ENCODE data around the gene EXT2.

EXT2 gene

DNA sequence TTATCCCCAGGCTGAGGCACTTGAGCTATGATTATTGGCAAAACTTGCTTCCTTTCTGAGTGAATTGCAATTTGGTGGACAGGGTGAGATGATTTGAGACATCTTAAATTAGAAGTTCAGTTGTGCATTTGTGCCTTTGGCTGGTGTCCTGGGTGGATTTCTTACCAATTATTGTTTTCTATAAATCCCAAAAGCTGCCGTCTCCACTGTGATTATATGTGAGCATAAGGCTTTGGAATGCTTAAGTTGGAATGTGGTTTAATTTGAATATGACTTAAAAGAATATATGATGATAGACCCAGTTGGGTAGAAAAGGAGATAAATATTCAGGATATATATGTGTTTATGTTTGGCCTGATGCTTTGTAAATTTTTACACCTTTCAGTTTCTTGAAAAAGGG, 70.0 kb downstream of the EXT2 start:
- DNase-seq (ENCODE audit: low read depth): no peak

DNA sequence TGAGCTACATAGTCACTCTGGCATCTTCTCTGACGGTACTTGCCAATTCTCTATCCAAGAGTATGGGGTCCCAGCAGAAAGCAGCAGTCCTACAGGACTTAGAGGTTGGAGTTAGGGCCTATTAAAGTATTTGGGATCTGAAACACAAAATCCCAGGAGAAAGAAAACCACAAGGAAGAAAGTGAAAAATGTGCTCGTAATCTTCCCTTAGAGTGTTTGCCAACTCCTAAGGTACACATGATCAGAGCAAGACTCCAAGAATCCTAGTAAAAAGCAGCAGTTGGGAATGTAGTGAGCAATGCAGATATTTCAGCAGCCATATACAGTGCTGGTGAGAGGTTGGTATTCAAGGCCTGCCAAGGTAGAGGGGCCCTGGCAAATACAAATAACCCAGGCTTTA, 71.6 kb downstream of the EXT2 start:
- no peak for DNase-seq (ENCODE audit: low read depth)

GRCh38 chr11:44171518-44171917, 76.0 kb downstream of the EXT2 start:
- DNase-seq (ENCODE audit: low read depth): no peak

DNA sequence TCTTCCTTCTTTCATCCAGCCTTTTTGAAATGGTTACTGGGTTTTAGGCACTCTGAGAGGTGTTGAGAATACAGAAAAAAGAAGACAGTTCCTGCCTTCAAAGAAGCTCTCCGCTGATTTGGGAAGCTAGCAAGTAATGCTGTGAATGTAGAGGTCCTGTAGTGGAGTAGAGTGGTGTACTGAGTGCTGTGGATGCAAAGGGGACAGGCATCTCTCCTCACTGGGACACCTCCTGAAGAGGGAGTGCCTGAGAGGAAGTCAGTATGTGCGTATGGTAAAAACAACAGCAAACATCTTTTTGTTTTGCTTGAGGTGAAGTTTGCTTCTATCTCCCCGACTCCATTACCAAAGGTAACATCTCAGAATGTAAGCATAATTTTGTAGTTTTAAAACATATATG, 77.5 kb downstream of the EXT2 start:
- DNase-seq (ENCODE audit: low read depth): no peak

DNA sequence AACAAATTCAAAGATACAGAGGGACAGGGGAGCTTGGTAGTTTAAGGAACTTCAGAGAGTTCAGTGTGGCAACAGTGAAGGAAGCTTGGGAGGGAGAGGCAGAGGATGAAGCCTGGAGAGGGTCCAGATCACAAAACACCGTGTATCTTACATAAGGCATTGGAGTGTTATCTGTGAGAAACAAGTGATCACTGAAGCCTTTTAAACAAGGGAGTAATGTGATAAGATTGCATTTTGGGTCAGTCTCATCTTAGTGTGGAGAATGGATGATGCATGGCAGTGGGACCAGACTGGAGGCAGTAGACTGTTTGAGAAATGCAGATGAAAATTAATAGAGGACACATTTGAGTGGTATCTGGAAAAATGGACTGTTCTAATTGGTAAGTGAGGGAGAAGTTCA, 79.4 kb downstream of the EXT2 start:
- DNase-seq (ENCODE audit: low read depth): no peak

GRCh38 chr11:44176546-44177213, 81.2 kb downstream of the EXT2 start:
- DNase-seq (ENCODE audit: low read depth): no peak

GRCh38 chr11:44177905-44178304, 82.4 kb downstream of the EXT2 start:
- DNase-seq (ENCODE audit: low read depth): no peak

DNA sequence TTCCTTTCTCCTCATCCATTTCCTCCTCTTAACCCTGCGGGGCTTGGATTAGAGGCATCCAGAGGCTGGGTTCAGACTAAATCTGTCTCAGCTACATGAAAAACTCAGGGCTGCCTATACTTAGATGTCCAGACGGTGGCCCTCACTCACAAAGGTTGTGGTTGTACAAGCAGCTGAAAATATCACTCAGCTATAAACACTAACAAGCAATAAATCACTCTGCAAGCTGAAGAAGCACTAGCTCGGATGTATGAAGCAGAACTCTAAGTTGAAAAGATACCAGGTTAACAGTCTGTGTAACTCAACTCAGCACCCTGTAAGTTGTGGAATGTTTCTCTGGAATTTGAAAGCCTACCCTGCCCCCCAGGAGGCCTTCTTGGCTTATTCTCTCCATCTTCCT, 82.9 kb downstream of the EXT2 start:
- peak; percentile 8 for DNase-seq (ENCODE audit: low read depth)

DNA sequence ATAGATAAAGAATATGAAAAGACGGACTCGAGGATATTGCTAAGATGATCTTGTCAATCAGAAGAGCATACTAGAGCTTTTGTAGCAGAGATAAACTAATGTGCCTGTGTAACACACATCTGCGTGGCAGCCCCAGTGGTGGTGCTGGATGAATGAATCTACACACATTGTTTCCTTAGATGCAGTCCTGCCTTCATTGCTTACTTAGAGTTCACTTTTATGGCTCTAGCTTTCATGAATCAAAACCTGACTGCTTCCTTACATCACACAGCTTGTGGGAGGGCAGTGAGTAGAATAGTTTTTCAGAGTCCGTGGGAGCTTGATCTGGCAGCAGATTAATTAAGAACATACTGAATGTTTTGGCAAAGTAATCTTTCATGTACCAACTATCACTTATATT, 83.7 kb downstream of the EXT2 start:
- DNase-seq (ENCODE audit: low read depth): peak; percentile 5

GRCh38 chr11:44180107-44180506, 84.6 kb downstream of the EXT2 start:
- no peak for DNase-seq (ENCODE audit: low read depth)

- DNase-seq (ENCODE audit: low read depth): no peak
Measured at GRCh38 chr11:44185522-44185921, 90.0 kb downstream of the EXT2 start.

DNA sequence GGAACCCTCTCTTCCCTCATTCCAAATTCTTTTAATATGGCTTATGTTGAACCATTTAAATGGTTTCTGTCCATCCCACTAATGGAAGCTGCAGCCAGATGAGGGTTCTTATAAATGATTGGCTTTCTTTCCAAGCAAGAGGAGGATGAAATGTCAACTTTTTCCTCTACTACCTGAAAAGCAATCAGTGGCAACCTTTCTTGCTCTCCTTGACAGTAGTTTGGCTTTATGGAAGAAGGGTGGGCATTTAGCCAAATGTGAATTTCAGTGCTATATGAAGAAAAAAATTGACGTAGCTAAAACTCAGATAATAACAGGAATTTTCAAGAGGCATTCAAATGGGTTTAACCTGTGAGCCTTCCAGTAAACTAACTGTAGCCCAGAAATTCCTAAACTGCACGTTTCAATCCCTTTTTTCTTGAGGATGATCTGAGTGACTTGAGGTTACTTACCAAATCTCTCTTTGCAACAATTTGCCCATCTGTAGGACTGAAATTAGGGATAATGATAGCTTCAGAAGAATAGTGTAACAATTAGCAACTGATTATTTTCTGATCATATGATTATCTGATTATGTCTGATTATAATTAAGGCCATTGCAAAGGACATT, 90.9 kb downstream of the EXT2 start:
- DNase-seq (ENCODE audit: low read depth): no peak

GRCh38 chr11:44188643-44189042, 93.2 kb downstream of the EXT2 start:
- DNase-seq (ENCODE audit: low read depth): no peak

DNA sequence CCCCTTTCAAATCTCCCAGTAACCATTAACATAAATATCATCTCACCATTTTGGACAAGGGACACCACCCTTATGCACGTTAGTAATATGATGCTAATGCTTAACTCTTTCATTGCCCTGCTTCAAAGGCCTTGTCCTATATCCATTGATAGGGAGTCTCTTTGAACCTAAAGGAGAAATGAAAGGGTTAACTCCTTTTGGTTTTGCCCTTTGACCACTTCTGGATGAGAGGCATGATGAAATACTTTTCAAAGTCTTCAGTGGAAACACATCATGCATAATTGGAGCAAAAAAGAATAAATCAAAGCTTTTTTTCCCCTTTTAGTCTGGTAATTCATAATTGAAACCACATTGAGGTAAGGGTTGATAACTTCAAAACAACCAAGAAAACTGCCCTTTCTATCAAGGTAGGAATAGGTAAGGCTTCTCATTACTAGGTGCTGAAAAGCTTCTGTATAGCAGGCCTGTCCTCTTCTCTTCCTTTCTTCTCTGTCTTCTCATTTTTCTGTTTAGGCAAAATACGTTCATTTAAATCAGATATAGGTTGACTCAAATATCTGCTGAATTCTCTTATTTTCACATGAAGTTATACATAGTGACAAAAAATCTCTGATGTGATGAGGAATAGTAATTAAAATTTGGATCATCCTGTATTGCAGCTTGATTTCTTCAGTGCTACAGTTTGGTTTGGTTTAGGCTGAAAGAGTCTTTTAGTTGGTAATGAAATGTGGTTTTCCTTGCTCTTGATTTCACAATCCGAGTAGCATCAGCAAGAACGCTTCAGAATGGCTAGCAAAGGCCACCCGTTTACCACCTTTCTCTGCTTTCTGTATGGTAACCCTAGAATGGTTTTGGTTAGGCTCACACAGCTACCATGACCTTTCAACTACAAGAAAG, 94.8 kb downstream of the EXT2 start:
- peak; percentile 4 for DNase-seq (ENCODE audit: low read depth)

GRCh38 chr11:44190883-44191230, 95.4 kb downstream of the EXT2 start:
- no peak for DNase-seq (ENCODE audit: low read depth)

DNA sequence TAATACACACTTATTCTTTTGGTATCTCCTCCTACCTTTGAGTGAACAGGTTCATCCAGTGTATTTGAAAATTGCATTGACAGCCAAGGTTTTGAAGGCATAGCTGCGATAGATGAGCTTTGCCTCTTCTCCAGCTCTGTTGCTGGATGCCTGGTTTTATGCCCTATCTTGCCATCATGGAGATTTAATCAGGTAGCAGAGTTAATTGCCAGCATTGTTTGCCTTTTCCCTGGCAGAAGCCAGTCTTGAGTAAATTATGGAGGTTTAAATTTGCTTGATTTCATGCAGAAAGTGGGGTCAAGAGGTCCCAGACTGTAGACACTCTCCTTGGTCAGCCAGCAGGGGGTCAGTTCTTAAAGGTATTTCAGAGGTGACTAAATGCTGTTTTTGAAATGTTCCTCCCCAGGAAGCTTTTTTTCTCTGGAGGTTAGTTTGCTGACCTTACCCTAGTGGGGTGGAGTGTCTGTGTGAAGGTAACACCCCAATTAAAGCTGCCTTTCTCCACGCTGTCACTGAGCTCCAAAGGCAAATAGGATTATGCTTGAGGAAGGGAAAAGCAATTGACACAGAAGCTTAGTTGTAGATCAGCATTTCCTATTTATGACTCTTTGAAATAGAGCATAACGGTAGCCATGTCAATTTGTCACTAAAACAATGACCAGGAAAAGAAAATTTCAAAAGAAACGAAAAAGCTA, 96.0 kb downstream of the EXT2 start:
- no peak for DNase-seq (ENCODE audit: low read depth)

GRCh38 chr11:44192017-44192385, 96.5 kb downstream of the EXT2 start:
- DNase-seq (ENCODE audit: low read depth): no peak

GRCh38 chr11:44192462-44193100, 97.1 kb downstream of the EXT2 start:
- DNase-seq (ENCODE audit: low read depth): no peak

- no peak for DNase-seq (ENCODE audit: low read depth)
Measured at GRCh38 chr11:44193856-44194255, 98.4 kb downstream of the EXT2 start.

DNA sequence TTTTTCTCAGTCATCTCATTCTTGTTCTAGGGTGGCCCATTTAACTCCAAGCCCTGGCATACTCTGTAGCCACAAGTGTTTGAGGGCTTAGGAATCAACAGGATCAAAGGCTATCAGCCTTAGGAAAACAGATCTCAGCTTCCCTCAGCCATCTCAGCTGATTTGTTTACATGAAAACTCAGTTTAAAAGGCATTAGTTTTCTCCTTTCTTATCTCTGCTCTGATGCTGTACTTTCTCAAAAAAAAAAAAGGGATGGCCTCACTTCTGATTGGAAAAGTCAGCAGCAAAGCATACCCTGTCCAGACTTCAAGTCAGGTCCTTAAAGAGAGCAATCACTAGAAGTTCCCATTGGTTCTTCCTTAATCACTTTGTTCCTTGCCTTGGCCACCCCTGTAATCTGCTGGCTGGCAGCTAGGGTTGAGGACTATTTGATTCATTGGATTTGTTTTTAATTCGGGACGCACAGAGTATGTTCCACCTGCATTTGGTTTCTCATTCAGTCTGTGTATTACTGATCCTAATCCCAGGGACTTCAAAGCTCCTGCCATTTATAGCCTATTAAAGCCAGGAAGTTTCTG, 102.8 kb downstream of the EXT2 start:
- no peak for DNase-seq (ENCODE audit: low read depth)

GRCh38 chr11:44199298-44199697, 103.8 kb downstream of the EXT2 start:
- DNase-seq (ENCODE audit: low read depth): no peak

DNA sequence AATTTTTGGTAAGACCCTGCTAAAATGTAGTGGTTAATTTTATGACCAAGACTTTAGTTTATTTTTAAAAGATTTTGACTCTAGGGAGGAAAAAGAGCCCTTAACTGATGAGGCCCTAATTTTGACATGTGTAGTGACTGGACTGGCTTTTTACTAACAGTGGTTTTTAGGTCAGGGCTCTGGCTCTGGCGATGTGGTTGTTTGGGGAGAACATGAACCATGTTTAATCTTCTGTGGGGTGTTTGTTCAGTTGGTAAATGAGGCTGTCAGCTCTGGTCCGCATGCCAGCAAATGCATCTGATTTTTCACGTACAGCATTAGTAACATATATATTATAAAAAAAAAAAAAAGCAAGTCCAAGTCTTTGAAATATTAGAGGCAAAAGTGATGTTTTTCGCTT, 104.3 kb downstream of the EXT2 start:
- no peak for DNase-seq (ENCODE audit: low read depth)

All from fibroblast of the conjunctiva (primary cell).